SU-DHL-6 (cell line): Measurements from ENCODE around the gene TTC23.

Source experiments
- CTCF ChIP-seq: fragments of 200-600 bp; sonication (generic); IDR thresholded peaks from one replicate; pipeline ENCODE4 v1.5.1; 2017; ENCODE audit warnings: antibody characterized with exemption, mild to moderate bottlenecking, low read length, moderate library complexity; ENCODE audit not compliant: insufficient read depth, poor library complexity, severe bottlenecking
- EZH2phosphoT487 ChIP-seq: fragments of 200-600 bp; sonication (generic), shearing (Covaris generic); conservative IDR thresholded peaks from 2 replicates; pipeline ENCODE4 v1.6.1; 2018; ENCODE audit warnings: mild to moderate bottlenecking, antibody characterized with exemption, low read length, moderate library complexity, mixed read lengths

- no peak for TF ChIP-seq CTCF
- TF ChIP-seq EZH2phosphoT487 = no peak
These were observed 7.8 kb upstream of the TTC23 start for GRCh38 chr15:99257107-99257750.
